Skeletal muscle satellite cell (primary cell): ENCODE measurements around the gene RPH3AL. TPM values are rescaled to one million over a fixed set of nuclear protein-coding genes. Genes with fewer than 3 reads are reported as not detected.

ENCODE experiments used
- H3K27me3 ChIP-seq: 2 replicates; pipeline ENCODE4 v1.7.0; 2013; ENCODE audit warnings: low read length; ENCODE audit not compliant: control insufficient read depth, insufficient read depth
- H3K36me3 ChIP-seq: 2 replicates; pipeline ENCODE4 v1.7.0; 2013; ENCODE audit warnings: mild to moderate bottlenecking, control low read depth, low read length; ENCODE audit not compliant: insufficient read depth
- H3K4me1 ChIP-seq: 2 replicates; pipeline ENCODE4 v1.7.0; 2013; ENCODE audit warnings: low read length; ENCODE audit not compliant: control insufficient read depth, insufficient read depth
- H3K4me2 ChIP-seq: 2 replicates; pipeline ENCODE4 v1.7.0; 2013; ENCODE audit warnings: mild to moderate bottlenecking, low read length
- H3K4me3 ChIP-seq: 2 replicates; pipeline ENCODE4 v1.7.0; 2013; ENCODE audit warnings: low read length
- H3K9ac ChIP-seq: 2 replicates; pipeline ENCODE4 v1.7.0; 2013; ENCODE audit warnings: mild to moderate bottlenecking, low read depth, low read length, moderate library complexity
- H3K9me3 ChIP-seq: replicated peaks from 2 replicates; pipeline ENCODE4 v1.7.0; 2013; ENCODE audit warnings: mild to moderate bottlenecking, control low read depth, low read length
- total RNA-seq: library from RNA; depleted of rRNA; stranded (reverse); fragments of >200 nt; gene quantifications from 2 replicates; pipeline ENCODE4 v1.2.3, GENCODE V29; 2012; rRNA removed

The RPH3AL gene
- total RNA-seq: 1.8 and 3.5 TPM in 2 replicates

- Histone ChIP-seq H3K9me3 (no peaks in the 10 kb centered on the region), H3K36me3 (no peaks in the 10 kb centered on the region), H3K4me3 (no peak within 1 kb of the TSS), H3K9ac (peak within 1 kb of the TSS; percentile 27), H3K27me3 (no peaks in the 10 kb centered on the region), H3K4me1 (peaks cover 28% of the 10 kb centered on the region), H3K4me2 (peak within 1 kb of the TSS; percentile 37)
Observed at GRCh38 chr17:352421-353212, at the start of gene RPH3AL. RPH3AL (minus strand) TSS chr17:352807; CDS start chr17:327543, 25,264 bp downstream.

GRCh38 chr17:400257-400656 lies 47.6 kb upstream of the RPH3AL start:
- Histone ChIP-seq H3K4me1 (no peaks in the 10 kb centered on the region), H3K9ac (no peak overlapping the region), H3K36me3 (no peaks in the 10 kb centered on the region), H3K4me3 (no peak overlapping the region), H3K4me2 (no peak overlapping the region), H3K9me3 (no peaks in the 10 kb centered on the region), H3K27me3 (peaks cover 19% of the 10 kb centered on the region)

GRCh38 chr17:396788-397187 lies 44.2 kb upstream of the RPH3AL start:
- Histone ChIP-seq H3K36me3 (no peaks in the 10 kb centered on the region), H3K4me1 (no peaks in the 10 kb centered on the region), H3K4me3 (no peak overlapping the region), H3K27me3 (peaks cover 31% of the 10 kb centered on the region), H3K9me3 (no peaks in the 10 kb centered on the region), H3K9ac (no peak overlapping the region), H3K4me2 (no peak overlapping the region)

GRCh38 chr17:395974-396373 lies 43.4 kb upstream of the RPH3AL start:
- no peak overlapping the region for H3K4me3 ChIP-seq
- H3K9me3 ChIP-seq: no peaks in the 10 kb centered on the region
- H3K4me1 ChIP-seq: no peaks in the 10 kb centered on the region
- H3K27me3 ChIP-seq: peaks cover 33% of the 10 kb centered on the region
- H3K9ac ChIP-seq: no peak overlapping the region
- H3K4me2 ChIP-seq: no peak overlapping the region
- H3K36me3 ChIP-seq: no peaks in the 10 kb centered on the region

- no peaks in the 10 kb centered on the region for H3K4me1 ChIP-seq
- H3K36me3 ChIP-seq: no peaks in the 10 kb centered on the region
- H3K4me2 ChIP-seq: no peak overlapping the region
- no peak overlapping the region for H3K9ac ChIP-seq
- no peaks in the 10 kb centered on the region for H3K9me3 ChIP-seq
- H3K27me3 ChIP-seq: peaks cover 30% of the 10 kb centered on the region
- H3K4me3 ChIP-seq: no peak overlapping the region
Observed at GRCh38 chr17:395179-395578, 42.6 kb upstream of the RPH3AL start.

GRCh38 chr17:394718-395095 lies 42.1 kb upstream of the RPH3AL start:
- no peak overlapping the region for H3K9ac ChIP-seq
- H3K27me3 ChIP-seq: peaks cover 30% of the 10 kb centered on the region
- H3K9me3 ChIP-seq: no peaks in the 10 kb centered on the region
- no peaks in the 10 kb centered on the region for H3K36me3 ChIP-seq
- no peak overlapping the region for H3K4me2 ChIP-seq
- no peak overlapping the region for H3K4me3 ChIP-seq
- H3K4me1 ChIP-seq: no peaks in the 10 kb centered on the region

- Histone ChIP-seq H3K36me3 (no peaks in the 10 kb centered on the region), H3K4me2 (no peak overlapping the region), H3K9ac (no peak overlapping the region), H3K4me1 (no peaks in the 10 kb centered on the region), H3K4me3 (no peak overlapping the region), H3K9me3 (no peaks in the 10 kb centered on the region), H3K27me3 (peaks cover 30% of the 10 kb centered on the region)
Observed at GRCh38 chr17:393806-394717, 41.5 kb upstream of the RPH3AL start.

GRCh38 chr17:391850-392249 lies 39.2 kb upstream of the RPH3AL start:
- Histone ChIP-seq H3K9me3 (no peaks in the 10 kb centered on the region), H3K4me2 (no peak overlapping the region), H3K4me3 (no peak overlapping the region), H3K27me3 (peaks cover 30% of the 10 kb centered on the region), H3K36me3 (no peaks in the 10 kb centered on the region), H3K9ac (no peak overlapping the region), H3K4me1 (no peaks in the 10 kb centered on the region)

- H3K4me3 ChIP-seq: no peak overlapping the region
- peaks cover 32% of the 10 kb centered on the region for H3K27me3 ChIP-seq
- H3K36me3 ChIP-seq: no peaks in the 10 kb centered on the region
Observed at GRCh38 chr17:390025-390424, 37.4 kb upstream of the RPH3AL start.

GRCh38 chr17:388087-388486 lies 35.5 kb upstream of the RPH3AL start:
- Histone ChIP-seq H3K9ac (no peak overlapping the region), H3K4me3 (no peak overlapping the region), H3K36me3 (no peaks in the 10 kb centered on the region), H3K27me3 (peaks cover 32% of the 10 kb centered on the region), H3K9me3 (no peaks in the 10 kb centered on the region), H3K4me2 (no peak overlapping the region), H3K4me1 (peaks cover 7% of the 10 kb centered on the region)

More at GRCh38 chr17:390025-390424, 37.4 kb upstream of the RPH3AL start:
- Histone ChIP-seq H3K4me2 (no peak overlapping the region), H3K9ac (no peak overlapping the region), H3K9me3 (no peaks in the 10 kb centered on the region), H3K4me1 (peaks cover 6% of the 10 kb centered on the region)

GRCh38 chr17:386141-386876 lies 33.7 kb upstream of the RPH3AL start:
- Histone ChIP-seq H3K4me3 (peak overlapping the region; percentile 55), H3K4me2 (peak overlapping the region; percentile 68), H3K9ac (no peak overlapping the region), H3K4me1 (peaks cover 7% of the 10 kb centered on the region), H3K36me3 (no peaks in the 10 kb centered on the region), H3K9me3 (no peaks in the 10 kb centered on the region), H3K27me3 (peaks cover 28% of the 10 kb centered on the region)
